PC-3 (cell line): ENCODE data around the gene HSPB2. TPM values are rescaled to one million over a fixed set of nuclear protein-coding genes. Genes with fewer than 3 reads are reported as not detected.

Experiments
- ATAC-seq: fragments of 200-7000 bp; cut with Tn5 transposase; 2 replicates; pipeline ENCODE4 v1.9.1; 2020; ENCODE audit warnings: mild to moderate bottlenecking, moderate library complexity
- BruUV-seq: library from RNA; stranded (reverse); fragments of 400-500 nt; replicated peaks from 2 replicates; lab custom pipeline; 2021; lab: Mats Ljungman, UMichigan
- CTCF ChIA-PET: fragments of 300-600 bp; sonication (Branson Sonifier 250); formaldehyde crosslinking; loops from one replicate; lab custom pipeline; 2022; ENCODE audit warnings: antibody characterized with exemption; lab: Charles Lee
- POLR2A ChIA-PET: fragments of 300-600 bp; sonication (Branson Sonifier 250); formaldehyde crosslinking; loops from one replicate; lab custom pipeline; 2022; ENCODE audit warnings: antibody characterized with exemption; ENCODE audit not compliant: unreplicated experiment; lab: Charles Lee
- DNase-seq: peaks from one replicate; pipeline ENCODE4 v3.0.0-alpha.2; 2015
- H2AFZ ChIP-seq: fragments of 300-600 bp; sonication (generic); 2 replicates; pipeline ENCODE4 v1.6.0; 2016; ENCODE audit warnings: antibody characterized with exemption, low read length
- H3F3A ChIP-seq: fragments of 300-600 bp; sonication (generic); one replicate; pipeline ENCODE4 v1.6.0; 2017; ENCODE audit warnings: antibody characterized with exemption, low read length, control low read depth, mild to moderate bottlenecking; ENCODE audit not compliant: unreplicated experiment
- H3K27ac ChIP-seq: fragments of 300-600 bp; sonication (generic); 2 replicates; pipeline ENCODE4 v1.5.1; 2016; ENCODE audit warnings: mild to moderate bottlenecking, low read length
- H3K27me3 ChIP-seq: fragments of 300-600 bp; sonication (generic); 2 replicates; pipeline ENCODE4 v1.6.1; 2016; ENCODE audit warnings: low read length, mixed read lengths
- H3K36me3 ChIP-seq: fragments of 300-600 bp; sonication (generic); 2 replicates; pipeline ENCODE4 v1.6.1; 2016; ENCODE audit warnings: low read depth, mixed run types, low read length, mixed read lengths
- H3K4me1 ChIP-seq: fragments of 300-600 bp; sonication (generic); 2 replicates; pipeline ENCODE4 v1.5.1; 2016; ENCODE audit warnings: low read length; ENCODE audit not compliant: insufficient read depth
- H3K4me2 ChIP-seq: fragments of 300-600 bp; sonication (generic); 2 replicates; pipeline ENCODE4 v1.6.0; 2016; ENCODE audit warnings: low read length
- H3K4me3 ChIP-seq: fragments of 300-600 bp; sonication (generic); 2 replicates; pipeline ENCODE4 v1.5.1; 2016; ENCODE audit warnings: mild to moderate bottlenecking, low read length, mixed read lengths
- H3K79me2 ChIP-seq: fragments of 300-600 bp; sonication (generic); 2 replicates; pipeline ENCODE4 v1.6.1; 2017; ENCODE audit warnings: low read length, mixed read lengths
- H3K9ac ChIP-seq: fragments of 300-600 bp; sonication (generic); 2 replicates; pipeline ENCODE4 v1.6.0; 2016; ENCODE audit warnings: mild to moderate bottlenecking, low read length
- H3K9me2 ChIP-seq: fragments of 300-600 bp; sonication (generic); replicated peaks from 2 replicates; pipeline ENCODE4 v1.6.1; 2016; ENCODE audit warnings: mixed run types, low read length, mixed read lengths
- H3K9me3 ChIP-seq: fragments of 300-600 bp; sonication (generic); 2 replicates; pipeline ENCODE4 v1.6.1; 2016; ENCODE audit warnings: low read length, mixed read lengths
- H4K20me1 ChIP-seq: fragments of 300-600 bp; sonication (generic); 2 replicates; pipeline ENCODE4 v1.6.1; 2016; ENCODE audit warnings: low read length, mixed read lengths
- CTCF ChIP-seq: fragments of 300-600 bp; sonication (generic); conservative IDR thresholded peaks from 2 replicates; pipeline ENCODE4 v1.5.1; 2017; ENCODE audit warnings: antibody characterized with exemption, low read depth, mild to moderate bottlenecking, low read length
- EZH2 ChIP-seq: fragments of 300-600 bp; sonication (generic); IDR thresholded peaks from one replicate; pipeline ENCODE4 v1.6.1; 2017; ENCODE audit warnings: antibody characterized with exemption, mild to moderate bottlenecking, low read length; ENCODE audit not compliant: unreplicated experiment
- EZH2phosphoT487 ChIP-seq: fragments of 300-600 bp; sonication (generic); IDR thresholded peaks from 2 replicates; pipeline ENCODE4 v1.6.1; 2018; ENCODE audit warnings: mild to moderate bottlenecking, antibody characterized with exemption, low read length, borderline replicate concordance
- intact Hi-C: fragments of 100-400 bp; cut with micrococcal nuclease; formaldehyde crosslinking; loops from 2 replicates; pipeline ENCODE4 v1.9.0; 2023
- total RNA-seq: library from RNA; depleted of rRNA; stranded (reverse); fragments of >200 nt; gene quantifications from 2 replicates; pipeline ENCODE4 v1.2.3, GENCODE V29; 2014

The HSPB2 gene
- total RNA-seq, 1 experiment from 2014 or later: not detected

GRCh38 chr11:111870886-111871692 is 41.4 kb upstream of the HSPB2 start, which contains the start of gene ALG9:
ALG9 (minus strand) TSS chr11:111871581; CDS start chr11:111871482, 99 bp downstream.
- Histone ChIP-seq H3K9me2 (no peaks in the 10 kb centered on the region), H3K27me3 (no peaks in the 10 kb centered on the region), H3K27ac (peak within 1 kb of the TSS; percentile 51), H3K9ac (peak within 1 kb of the TSS; percentile 91), H3K4me1 (peaks cover 17% of the 10 kb centered on the region), H3F3A (no peaks in the 10 kb centered on the region), H3K4me2 (peak within 1 kb of the TSS; percentile 95), H3K4me3 (peak within 1 kb of the TSS; percentile 91), H2AFZ (peak within 1 kb of the TSS; percentile 99), H3K36me3 (peaks cover 15% of the 10 kb centered on the region; the same call in 1 of the 2 replicates), H4K20me1 (no peaks in the 10 kb centered on the region), H3K79me2 (peaks cover 13% of the 10 kb centered on the region; the same call in 1 of the 2 replicates), H3K9me3 (no peaks in the 10 kb centered on the region)
- TF ChIP-seq CTCF (peak; percentile 61), EZH2 (no peak)
- TSS peak; percentile 62 for BruUV-seq
- intact Hi-C loops: no loop called here
- POLR2A ChIA-PET: interaction anchor here (1.1 to 1.4 kb wide), 2 partner anchors 56 to 111 kb away, joined by 5 to 7 read pairs; no protein-coding TSS in a partner anchor
- peak; percentile 91 for ATAC-seq
- CTCF ChIA-PET: interaction anchor here (0.5 to 1.6 kb wide), 9 partner anchors 10 to 105 kb away, joined by 4 to 13 read pairs (median 6); no protein-coding TSS in a partner anchor
- peak; percentile 83 for DNase-seq

GRCh38 chr11:111871693-111872161 is 40.8 kb upstream of the HSPB2 start:
- Histone ChIP-seq H4K20me1 (no peaks in the 10 kb centered on the region), H3K9me3 (no peaks in the 10 kb centered on the region), H3K27me3 (no peaks in the 10 kb centered on the region), H3K4me3 (peak overlapping the region; percentile 91), H3K9ac (peak overlapping the region; percentile 91), H2AFZ (peak overlapping the region; percentile 99), H3F3A (no peaks in the 10 kb centered on the region), H3K9me2 (no peaks in the 10 kb centered on the region), H3K4me1 (peaks cover 17% of the 10 kb centered on the region), H3K36me3 (peaks cover 15% of the 10 kb centered on the region; the same call in 1 of the 2 replicates), H3K27ac (no peak overlapping the region; the same call in 1 of the 2 replicates), H3K79me2 (peaks cover 13% of the 10 kb centered on the region; the same call in 1 of the 2 replicates), H3K4me2 (peak overlapping the region; percentile 95)
- TF ChIP-seq EZH2: no peak
- no peak for TF ChIP-seq EZH2phosphoT487
- TF ChIP-seq CTCF: no peak
- intact Hi-C loops: no loop called here
- ChIA-PET POLR2A (interaction anchor here (0.6 to 1.4 kb wide), 2 partner anchors 66 to 110 kb away, joined by 5 to 6 read pairs; no protein-coding TSS in a partner anchor), CTCF (interaction anchor here (0.6 to 1.6 kb wide), 4 partner anchors 25 to 81 kb away, joined by 4 to 7 read pairs (median 6); partner anchors contain the start of gene C11orf52)
- no peak for ATAC-seq
- DNase-seq: no peak
- TSS peak; percentile 84 for BruUV-seq
